GM21526 (cell line): ENCODE data around the gene NPIPA2.
A peak's percentile ranks its signal among the peaks of the same experiment; 100 is the strongest.
"Not testable (repeated sequence)": the region's sequence is repeated elsewhere in the genome, so short reads cannot be mapped to it uniquely, and the experiment has no call there.

Source experiments
- ATAC-seq: cut with Tn5 transposase; IDR thresholded peaks from one replicate; pipeline ENCODE4 v1.9.1; 2021; ENCODE audit warnings: moderate library complexity; ENCODE audit not compliant: unreplicated experiment, low FRiP score

Gene NPIPA2

DNA sequence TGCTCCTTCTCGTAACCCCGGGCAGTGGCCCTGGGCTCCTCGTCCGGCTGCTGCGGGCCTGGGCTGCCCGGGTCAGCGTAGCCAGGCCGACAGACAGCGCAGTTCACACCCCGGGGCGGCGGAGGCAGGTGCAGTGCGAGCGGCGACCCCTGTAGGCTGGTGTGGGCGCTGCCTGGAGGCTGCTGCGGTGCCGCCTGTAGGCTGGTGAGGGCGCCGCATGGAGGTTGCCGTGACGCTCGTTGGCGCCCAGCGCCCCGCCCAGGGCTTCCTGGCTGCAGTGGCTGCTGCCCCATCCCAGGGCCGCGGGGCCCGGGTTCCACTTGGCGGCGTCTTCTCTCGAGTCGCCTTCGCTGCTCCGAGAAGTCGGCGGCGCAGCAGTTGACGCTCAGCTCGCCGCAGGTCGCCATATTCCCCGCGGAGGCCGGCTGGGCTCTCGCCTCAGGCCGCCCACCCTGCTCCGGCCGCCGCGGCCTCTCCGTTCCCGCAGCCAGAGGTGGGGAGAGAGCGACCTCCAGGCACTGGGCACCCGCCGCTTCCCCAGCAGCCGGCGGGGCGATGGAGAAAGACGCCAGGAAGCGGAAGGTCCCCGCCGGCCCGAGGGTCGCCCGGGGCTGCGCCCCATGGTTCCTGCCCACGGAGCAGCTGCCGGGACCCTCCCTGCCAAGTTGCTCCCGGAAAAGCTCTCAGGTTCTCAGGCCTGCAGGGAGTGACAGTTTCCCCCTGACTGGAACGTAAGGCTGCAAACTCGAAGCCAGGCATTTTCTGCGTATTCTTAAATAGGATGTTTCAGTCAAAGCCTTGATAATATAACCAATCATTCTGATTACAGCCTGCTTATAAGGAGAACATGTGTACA lies at the start of gene NPIPA2:
Gene NPIPA2, plus strand, starts transcription at position 261 of the 856 bp plus-strand sequence. CDS start 5,533 bp downstream, outside the sequence.
- peak; percentile 95 for ATAC-seq

DNA sequence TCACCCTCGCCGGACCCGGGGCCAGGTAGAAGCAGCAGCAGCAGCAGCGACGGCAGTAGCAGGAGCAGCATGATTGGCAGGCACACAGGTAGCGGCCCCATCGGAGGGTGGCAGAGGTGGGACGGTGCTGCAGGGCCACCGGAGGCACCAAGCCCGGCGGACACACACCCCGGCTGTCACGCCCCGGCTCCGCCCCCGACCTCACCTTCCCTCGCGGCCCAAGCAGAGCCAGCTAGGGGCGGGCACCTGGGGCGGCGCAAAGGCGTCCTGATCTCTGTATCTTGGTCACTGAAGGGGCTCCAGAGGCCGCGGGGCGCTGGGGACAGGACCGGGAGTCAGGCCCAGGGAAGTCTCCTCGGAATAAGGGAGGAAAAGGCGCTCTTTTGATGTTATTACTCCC lies 48.2 kb upstream of the NPIPA2 start, which contains the start of gene PLA2G10:
Gene PLA2G10, minus strand, starts transcription at position 180 of the 400 bp plus-strand sequence. Its CDS starts 79 bp downstream, at position 101.
- not testable (repeated sequence) for ATAC-seq

DNA sequence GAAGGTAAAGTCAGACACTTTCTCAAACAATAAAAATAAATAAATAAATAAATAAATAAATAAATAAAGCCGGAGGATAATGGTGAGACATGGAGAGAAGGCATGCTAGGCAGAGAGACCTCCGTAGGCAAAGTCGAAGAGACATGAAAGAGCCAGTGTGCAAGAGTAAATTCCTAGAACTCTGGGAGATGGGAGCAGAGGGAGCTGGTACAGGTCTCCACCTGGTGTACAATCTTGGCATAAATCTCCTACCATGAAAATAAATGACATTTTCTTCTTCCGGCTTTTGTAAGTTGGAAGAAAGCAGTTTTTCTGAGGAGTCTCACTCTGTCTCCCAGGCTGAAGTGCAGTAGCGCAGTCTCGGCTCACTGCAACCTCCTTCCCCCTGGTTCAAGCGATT lies 40.5 kb upstream of the NPIPA2 start:
- ATAC-seq: not testable (repeated sequence)

DNA sequence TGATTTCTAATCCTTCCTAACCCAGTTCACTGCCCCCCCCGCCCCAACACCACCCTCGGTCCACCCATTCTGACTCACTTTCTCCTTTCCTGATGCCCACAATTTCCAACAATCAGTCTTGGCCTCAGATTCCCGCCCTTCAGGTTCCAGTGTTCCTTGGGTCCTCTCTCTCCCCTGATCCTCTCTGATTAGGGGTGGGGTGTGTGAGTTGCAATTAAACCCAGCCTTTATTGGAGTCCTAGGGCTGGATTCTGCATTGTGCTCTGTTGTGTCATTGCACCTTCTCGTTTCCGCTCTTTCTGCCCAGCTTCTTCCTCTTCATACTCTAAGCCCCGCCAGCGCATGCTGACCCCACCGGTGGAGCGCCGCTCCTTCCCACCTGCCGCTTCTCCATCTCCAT lies 39.7 kb upstream of the NPIPA2 start:
- ATAC-seq: not testable (repeated sequence)

DNA sequence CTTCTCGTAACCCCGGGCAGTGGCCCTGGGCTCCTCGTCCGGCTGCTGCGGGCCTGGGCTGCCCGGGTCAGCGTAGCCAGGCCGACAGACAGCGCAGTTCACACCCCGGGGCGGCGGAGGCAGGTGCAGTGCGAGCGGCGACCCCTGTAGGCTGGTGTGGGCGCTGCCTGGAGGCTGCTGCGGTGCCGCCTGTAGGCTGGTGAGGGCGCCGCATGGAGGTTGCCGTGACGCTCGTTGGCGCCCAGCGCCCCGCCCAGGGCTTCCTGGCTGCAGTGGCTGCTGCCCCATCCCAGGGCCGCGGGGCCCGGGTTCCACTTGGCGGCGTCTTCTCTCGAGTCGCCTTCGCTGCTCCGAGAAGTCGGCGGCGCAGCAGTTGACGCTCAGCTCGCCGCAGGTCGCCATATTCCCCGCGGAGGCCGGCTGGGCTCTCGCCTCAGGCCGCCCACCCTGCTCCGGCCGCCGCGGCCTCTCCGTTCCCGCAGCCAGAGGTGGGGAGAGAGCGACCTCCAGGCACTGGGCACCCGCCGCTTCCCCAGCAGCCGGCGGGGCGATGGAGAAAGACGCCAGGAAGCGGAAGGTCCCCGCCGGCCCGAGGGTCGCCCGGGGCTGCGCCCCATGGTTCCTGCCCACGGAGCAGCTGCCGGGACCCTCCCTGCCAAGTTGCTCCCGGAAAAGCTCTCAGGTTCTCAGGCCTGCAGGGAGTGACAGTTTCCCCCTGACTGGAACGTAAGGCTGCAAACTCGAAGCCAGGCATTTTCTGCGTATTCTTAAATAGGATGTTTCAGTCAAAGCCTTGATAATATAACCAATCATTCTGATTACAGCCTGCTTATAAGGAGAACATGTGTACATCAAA lies 38.9 kb upstream of the NPIPA2 start, which contains the start of gene NPIPA3:
Gene NPIPA3, plus strand, starts transcription at position 256 of the 856 bp plus-strand sequence. CDS start 5,533 bp downstream, outside the sequence.
- ATAC-seq: peak; percentile 93

DNA sequence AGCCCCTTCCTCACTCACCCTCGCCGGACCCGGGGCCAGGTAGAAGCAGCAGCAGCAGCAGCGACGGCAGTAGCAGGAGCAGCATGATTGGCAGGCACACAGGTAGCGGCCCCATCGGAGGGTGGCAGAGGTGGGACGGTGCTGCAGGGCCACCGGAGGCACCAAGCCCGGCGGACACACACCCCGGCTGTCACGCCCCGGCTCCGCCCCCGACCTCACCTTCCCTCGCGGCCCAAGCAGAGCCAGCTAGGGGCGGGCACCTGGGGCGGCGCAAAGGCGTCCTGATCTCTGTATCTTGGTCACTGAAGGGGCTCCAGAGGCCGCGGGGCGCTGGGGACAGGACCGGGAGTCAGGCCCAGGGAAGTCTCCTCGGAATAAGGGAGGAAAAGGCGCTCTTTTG lies 9.1 kb upstream of the NPIPA2 start:
- ATAC-seq: not testable (repeated sequence)

DNA sequence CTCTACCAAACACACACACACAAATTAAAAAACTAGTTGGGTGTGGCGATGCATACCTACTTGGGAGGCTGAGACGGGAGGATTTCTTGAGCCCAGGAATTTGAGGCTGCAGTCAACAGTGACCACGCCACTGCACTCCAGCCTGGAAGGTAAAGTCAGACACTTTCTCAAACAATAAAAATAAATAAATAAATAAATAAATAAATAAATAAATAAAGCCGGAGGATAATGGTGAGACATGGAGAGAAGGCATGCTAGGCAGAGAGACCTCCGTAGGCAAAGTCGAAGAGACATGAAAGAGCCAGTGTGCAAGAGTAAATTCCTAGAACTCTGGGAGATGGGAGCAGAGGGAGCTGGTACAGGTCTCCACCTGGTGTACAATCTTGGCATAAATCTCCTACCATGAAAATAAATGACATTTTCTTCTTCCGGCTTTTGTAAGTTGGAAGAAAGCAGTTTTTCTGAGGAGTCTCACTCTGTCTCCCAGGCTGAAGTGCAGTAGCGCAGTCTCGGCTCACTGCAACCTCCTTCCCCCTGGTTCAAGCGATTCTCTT lies 1.4 kb upstream of the NPIPA2 start:
- not testable (repeated sequence) for ATAC-seq

DNA sequence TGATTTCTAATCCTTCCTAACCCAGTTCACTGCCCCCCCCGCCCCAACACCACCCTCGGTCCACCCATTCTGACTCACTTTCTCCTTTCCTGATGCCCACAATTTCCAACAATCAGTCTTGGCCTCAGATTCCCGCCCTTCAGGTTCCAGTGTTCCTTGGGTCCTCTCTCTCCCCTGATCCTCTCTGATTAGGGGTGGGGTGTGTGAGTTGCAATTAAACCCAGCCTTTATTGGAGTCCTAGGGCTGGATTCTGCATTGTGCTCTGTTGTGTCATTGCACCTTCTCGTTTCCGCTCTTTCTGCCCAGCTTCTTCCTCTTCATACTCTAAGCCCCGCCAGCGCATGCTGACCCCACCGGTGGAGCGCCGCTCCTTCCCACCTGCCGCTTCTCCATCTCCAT lies 539 bp upstream of the NPIPA2 start:
- not testable (repeated sequence) for ATAC-seq

DNA sequence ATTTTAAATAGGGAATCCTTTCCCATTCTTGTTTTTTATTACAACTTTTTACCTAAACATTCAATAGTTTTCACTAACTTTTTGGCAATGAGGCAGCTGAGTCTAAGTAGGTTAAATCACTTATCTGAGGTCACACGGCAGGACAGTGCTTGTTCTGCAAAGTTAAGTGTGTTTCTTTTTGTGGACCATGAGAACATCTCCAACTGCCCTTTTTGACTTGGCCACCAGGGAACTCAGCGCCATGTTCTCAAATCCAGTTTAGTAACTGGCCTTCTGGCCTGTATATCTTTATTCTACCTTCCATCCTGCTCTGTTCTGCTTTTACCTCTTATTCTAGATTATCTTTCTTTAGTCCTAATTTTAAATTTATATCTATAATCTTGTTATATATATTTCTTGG lies 31.3 kb downstream of the NPIPA2 start:
- ATAC-seq: not testable (repeated sequence)

DNA sequence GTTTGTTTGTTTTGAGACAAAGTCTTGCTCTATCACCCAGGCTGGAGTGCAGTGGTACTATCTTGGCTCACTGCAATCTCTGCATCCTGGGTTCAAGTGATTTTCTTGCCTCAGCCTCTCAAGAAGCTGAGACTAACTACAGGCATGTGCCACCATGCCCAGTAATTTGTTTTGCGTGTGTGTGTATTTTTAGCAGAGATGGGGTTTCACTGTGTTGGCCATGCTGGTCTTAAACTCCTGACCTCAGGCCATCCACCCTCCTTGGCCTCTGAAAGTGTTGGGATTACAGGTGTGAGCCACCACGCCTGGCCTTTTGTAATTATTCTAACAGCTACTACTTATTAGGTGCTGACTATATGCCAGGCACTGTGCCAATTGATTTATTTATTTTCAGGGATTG lies 33.3 kb downstream of the NPIPA2 start:
- not testable (repeated sequence) for ATAC-seq

DNA sequence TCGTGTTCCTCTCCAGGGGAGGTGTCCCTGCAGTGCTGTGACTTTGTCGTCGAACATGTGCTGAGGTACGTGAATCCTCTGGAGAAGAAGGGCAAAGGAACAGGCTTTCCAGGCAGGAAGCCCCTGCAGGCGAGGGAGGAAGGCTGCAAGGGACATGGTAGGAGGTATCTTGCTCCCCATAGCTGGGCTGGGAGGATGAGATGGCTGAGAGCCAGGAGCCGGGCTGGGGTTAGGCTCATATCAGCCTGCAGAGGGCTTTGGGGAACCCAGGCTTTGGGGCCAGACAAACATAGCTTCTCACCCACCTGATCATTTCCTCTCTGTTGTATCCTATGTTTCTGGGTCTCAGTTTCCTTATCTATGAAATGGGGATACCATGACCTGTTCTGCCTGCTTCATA lies 34.4 kb downstream of the NPIPA2 start:
- ATAC-seq: not testable (repeated sequence)

DNA sequence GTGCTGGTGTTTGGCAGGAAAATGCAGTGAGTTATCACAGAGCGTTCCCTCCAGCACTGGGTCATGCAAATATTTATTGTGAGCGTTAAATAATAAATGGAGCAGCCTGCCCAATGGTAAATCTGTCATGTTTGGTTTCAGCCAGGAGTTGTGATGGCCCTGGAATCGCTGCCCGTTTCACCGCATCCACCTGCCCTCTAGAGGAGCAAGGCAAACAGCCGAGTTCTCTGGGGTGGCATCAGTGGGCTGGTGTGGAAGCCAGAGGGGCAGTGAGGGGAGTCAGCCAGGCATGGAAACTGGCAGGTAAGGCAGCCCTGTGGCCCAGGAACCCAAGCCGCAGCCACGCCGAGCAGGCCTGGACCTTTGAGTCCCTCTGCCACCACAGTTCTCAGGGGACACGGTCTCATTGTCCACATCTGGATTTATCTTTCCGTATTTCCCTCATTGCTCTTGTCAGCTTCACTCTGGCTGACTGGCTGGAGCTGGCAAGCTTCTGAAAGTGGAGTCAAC lies 37.1 kb downstream of the NPIPA2 start:
- not testable (repeated sequence) for ATAC-seq

DNA sequence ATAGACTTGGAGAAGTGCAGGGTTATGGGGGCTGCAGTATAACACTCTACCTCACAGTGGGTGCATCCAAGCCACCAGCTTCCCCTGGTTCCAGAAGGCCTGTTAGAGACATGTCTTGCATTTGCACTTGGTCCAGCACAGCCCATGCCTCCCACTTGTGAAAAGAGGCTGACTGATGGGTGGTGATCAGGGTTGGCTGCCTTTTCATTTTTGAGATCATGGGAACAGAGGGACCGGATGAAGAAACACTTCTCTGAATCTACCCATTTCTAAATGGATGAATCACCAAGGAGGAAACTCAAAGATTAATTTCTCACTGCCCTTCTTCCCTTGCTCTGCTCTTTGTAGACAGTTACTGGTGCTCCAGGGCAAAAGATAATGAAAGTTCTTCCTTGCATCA lies 43.8 kb downstream of the NPIPA2 start:
- ATAC-seq: not testable (repeated sequence)

DNA sequence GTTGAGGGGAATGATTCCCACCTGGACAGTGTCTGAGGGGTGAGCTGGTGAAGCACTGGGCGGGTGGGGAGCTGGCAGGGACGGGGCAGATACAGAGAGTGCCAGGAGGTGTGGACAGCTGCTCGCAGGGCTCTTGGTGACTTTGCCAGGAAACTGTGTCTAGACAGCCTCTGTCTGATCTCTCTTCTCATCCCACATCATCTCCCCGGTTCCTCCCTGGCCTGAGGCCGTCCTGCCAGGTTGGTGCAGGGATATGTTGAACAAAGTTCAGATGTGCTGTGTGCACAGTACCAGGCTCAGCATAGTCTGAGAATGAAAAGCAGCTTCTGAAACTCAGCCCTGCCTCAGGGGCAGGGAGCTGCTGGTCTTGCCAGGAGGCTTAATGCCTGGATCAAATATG lies 47.2 kb downstream of the NPIPA2 start:
- not testable (repeated sequence) for ATAC-seq

DNA sequence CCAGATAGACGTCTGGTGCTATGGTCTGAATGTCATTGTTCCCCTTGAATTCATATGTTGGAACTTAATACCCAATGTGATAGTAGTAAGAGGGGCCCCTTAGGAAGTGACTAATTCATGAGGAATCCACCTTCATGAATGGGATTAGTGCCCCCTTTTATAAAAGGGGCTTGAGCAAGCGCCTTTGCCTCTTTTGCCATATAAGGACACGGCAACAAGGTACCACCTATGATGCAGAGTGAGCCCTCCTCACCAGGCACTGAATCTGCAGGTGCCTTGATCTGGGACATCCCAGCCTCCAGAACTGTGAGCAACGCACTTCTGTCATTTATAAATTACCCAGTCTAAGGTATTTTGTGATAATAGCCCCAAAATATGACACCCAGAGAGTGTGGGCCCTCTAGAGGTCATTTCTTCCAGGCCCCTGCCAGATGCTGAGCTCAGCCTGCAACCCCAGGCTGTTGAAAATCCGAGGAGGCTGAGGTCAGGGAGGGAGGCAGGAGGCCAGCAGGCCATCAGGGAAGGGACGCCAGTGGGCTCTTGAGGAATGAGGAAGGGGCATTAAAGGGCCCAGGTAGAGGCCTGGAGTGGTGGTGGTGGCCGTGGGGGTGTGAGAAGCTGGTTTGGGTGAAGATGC lies 48.1 kb downstream of the NPIPA2 start:
- not testable (repeated sequence) for ATAC-seq

DNA sequence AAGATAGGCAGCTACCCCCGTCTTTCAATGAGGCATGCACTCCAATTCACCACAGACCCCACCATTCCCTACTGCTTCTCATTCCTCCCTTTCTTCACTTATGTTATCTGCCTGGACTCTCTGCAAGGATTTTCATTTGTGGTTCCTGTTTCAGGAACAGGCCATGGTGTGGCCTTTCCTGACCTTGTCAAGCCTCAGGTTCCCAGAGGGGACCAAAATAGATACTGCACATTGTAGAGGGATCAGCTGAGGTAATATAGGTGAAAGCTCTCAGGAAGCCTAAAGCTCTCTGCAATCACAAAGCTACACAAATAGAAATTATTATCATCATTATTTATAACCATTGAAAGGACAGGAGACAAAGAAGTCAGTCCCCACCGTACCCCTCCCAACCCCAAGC lies 50.6 kb downstream of the NPIPA2 start:
- ATAC-seq: not testable (repeated sequence)

DNA sequence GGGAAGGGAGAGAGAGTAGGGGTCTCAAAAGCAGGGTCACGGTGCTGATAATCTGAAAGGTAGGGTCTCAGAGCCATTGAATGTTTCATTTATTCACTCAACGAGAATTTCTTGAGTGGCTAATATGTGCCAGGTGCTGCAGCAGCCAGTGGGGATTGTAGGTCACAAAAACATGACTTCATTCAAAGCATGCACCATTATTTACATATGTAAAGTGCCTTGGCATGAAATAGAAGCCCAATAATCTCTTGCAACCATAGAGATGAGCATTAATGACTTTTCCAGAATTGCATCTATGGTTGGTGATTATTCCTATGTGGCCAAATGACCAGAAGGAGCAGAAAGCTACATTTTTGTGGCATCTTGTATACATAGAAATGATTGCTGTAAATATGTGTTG lies 55.2 kb downstream of the NPIPA2 start:
- not testable (repeated sequence) for ATAC-seq

DNA sequence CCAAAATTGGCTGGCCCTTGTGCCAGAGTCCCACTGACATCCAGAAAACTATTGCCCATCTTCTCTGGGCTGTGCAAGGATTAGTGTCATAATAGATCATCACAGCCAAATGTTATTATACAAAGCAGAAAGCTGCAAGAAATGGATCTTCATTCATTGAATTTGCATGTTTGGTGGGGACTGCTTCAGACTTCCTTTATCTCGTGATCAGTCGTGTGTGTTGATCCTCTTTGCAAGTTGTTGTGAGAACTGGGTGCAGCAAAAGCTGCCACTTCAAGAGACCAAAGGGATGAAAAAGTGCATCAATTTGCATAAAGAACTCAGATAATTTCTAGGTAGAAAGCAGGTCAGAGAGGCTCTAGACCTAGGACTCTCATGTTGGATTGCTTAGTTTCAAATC lies 61.2 kb downstream of the NPIPA2 start:
- ATAC-seq: not testable (repeated sequence)

DNA sequence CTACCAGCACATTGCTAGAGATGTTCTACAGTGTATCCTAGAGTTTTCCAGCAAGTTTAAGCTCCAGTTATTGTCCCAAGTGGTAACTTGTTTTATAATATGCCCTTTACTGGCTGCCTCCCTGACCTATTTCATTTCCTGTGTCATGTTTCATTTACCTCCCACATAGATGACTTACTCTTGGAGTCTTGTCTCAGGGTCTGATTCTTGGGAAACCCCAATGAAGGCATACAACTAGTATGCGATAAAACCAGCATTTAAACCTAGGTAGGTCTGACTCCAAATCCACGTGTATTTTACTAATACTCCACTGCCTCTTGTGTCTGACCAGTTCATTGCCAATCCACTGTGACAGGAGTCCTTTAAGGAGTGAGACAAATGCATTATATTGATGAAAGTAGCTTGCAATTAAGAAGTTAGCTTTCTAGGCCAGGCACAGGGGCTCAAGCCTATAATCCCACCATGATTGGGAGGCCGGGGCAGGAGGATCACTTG lies 64.9 kb downstream of the NPIPA2 start:
- not testable (repeated sequence) for ATAC-seq

DNA sequence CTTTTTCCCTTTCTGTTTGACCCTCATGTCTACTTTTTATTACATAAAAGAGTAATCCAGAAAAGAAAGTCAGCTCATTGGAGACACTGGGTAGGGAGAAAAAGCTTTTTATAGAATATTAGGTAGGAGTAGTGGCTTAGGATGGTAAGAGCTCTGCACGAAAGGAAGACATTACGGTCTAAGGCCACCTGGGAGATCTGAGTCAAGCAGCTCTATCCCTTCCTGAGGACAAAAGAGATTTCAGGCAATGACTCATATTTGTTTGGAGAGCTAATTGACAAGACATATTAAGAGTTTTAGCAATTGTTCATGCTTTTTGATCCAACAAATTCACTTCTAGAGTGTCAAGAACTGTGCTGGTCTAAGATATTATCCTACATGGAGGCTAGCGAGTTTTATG lies 71.6 kb downstream of the NPIPA2 start:
- not testable (repeated sequence) for ATAC-seq
